NCI-H2196 (cell line): Measurements from ENCODE around the gene MPP4.

Source experiments
- DNase-seq: peaks from one replicate; lab custom pipeline; 2025; ENCODE audit not compliant: unreplicated experiment; lab: John Stamatoyannopoulos, UW

Gene MPP4

GRCh38 chr2:201630577-201630976, 67.9 kb downstream of the MPP4 start:
- DNase-seq: no peak

- no peak for DNase-seq
These were observed 69.9 kb downstream of the MPP4 start for GRCh38 chr2:201628545-201628944.

- no peak for DNase-seq
These were observed 76.0 kb downstream of the MPP4 start for GRCh38 chr2:201622306-201622970.

GRCh38 chr2:201621293-201621999, 77.0 kb downstream of the MPP4 start:
- DNase-seq: no peak

GRCh38 chr2:201618744-201619662, 79.4 kb downstream of the MPP4 start:
- no peak for DNase-seq

GRCh38 chr2:201608021-201608420, 90.4 kb downstream of the MPP4 start:
- no peak for DNase-seq

GRCh38 chr2:201607568-201607967, 90.9 kb downstream of the MPP4 start:
- DNase-seq: no peak

GRCh38 chr2:201600906-201601305, 97.5 kb downstream of the MPP4 start:
- no peak for DNase-seq

- DNase-seq: no peak
These were observed 101.0 kb downstream of the MPP4 start for GRCh38 chr2:201597397-201597796.
